Astrocyte (in vitro differentiated cells and primary cell): Measurements from ENCODE around the gene LYL1.

Source experiments
- EZH2 ChIP-seq: IDR thresholded peaks from 2 replicates; pipeline ENCODE4 v1.6.1; 2012; ENCODE audit warnings: mild to moderate bottlenecking, low read length, inconsistent platforms; ENCODE audit not compliant: insufficient read depth
- TF ChIP-seq, protein P1 (sequence below): IDR thresholded peaks from 2 replicates; pipeline ENCODE4 v1.5.1; 2011; ENCODE audit warnings: low read depth, mild to moderate bottlenecking, inconsistent platforms, low read length, moderate library complexity; ENCODE audit not compliant: insufficient read depth

GRCh38 chr19:13058951-13059660 lies 43.6 kb downstream of the LYL1 start:
- TF ChIP-seq, protein P1, sequence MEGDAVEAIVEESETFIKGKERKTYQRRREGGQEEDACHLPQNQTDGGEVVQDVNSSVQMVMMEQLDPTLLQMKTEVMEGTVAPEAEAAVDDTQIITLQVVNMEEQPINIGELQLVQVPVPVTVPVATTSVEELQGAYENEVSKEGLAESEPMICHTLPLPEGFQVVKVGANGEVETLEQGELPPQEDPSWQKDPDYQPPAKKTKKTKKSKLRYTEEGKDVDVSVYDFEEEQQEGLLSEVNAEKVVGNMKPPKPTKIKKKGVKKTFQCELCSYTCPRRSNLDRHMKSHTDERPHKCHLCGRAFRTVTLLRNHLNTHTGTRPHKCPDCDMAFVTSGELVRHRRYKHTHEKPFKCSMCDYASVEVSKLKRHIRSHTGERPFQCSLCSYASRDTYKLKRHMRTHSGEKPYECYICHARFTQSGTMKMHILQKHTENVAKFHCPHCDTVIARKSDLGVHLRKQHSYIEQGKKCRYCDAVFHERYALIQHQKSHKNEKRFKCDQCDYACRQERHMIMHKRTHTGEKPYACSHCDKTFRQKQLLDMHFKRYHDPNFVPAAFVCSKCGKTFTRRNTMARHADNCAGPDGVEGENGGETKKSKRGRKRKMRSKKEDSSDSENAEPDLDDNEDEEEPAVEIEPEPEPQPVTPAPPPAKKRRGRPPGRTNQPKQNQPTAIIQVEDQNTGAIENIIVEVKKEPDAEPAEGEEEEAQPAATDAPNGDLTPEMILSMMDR: no peak
- TF ChIP-seq EZH2: no peak
